Testis (tissue), 2 donors: Measurements from ENCODE around the gene NRXN3.

Experiments
- POLR2A ChIP-seq: fragments of 450-650 bp; IDR thresholded peaks from one replicate; pipeline ENCODE4 v1.6.1; 2017; ENCODE audit warnings: antibody characterized with exemption, mild to moderate bottlenecking, moderate library complexity
- TF ChIP-seq, protein P1 (sequence below), 3 experiments: fragments of 450-650 bp in 2 of 3; fragments of 200-600 bp in 1 of 3; sonication (generic) in 1 of 3; IDR thresholded peaks; one replicate each; pipeline ENCODE4 v1.5.1; 2016 to 2019; ENCODE audit warnings: antibody characterized with exemption in 3 of 3, mild to moderate bottlenecking in 2 of 3, moderate library complexity in 1 of 3

DNA sequence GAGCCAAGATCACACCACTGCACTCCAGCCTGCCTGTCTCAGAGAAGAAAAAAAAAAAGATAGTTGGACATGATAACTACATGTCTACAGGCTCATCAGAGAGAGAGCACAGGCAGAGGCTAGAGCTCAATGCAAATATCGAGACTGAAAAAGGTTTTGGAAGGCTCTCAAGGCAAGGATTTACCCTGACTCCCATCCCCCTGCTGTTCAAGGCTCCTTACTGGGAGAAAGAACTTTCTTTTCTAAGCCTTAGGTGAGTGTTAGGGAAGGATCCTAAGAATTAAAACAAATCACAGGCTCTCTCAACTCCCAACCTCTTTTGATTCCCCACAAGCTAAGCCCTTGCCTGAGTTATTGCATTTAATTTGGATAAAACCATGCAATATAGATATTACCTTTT is 1516.0 kb downstream of the NRXN3 start:
- TF ChIP-seq, protein P1, sequence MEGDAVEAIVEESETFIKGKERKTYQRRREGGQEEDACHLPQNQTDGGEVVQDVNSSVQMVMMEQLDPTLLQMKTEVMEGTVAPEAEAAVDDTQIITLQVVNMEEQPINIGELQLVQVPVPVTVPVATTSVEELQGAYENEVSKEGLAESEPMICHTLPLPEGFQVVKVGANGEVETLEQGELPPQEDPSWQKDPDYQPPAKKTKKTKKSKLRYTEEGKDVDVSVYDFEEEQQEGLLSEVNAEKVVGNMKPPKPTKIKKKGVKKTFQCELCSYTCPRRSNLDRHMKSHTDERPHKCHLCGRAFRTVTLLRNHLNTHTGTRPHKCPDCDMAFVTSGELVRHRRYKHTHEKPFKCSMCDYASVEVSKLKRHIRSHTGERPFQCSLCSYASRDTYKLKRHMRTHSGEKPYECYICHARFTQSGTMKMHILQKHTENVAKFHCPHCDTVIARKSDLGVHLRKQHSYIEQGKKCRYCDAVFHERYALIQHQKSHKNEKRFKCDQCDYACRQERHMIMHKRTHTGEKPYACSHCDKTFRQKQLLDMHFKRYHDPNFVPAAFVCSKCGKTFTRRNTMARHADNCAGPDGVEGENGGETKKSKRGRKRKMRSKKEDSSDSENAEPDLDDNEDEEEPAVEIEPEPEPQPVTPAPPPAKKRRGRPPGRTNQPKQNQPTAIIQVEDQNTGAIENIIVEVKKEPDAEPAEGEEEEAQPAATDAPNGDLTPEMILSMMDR (IDR thresholded peaks at IDR 0.05): no peak
- no peak for TF ChIP-seq POLR2A
